ENCODE data around the gene ZBTB40. TPM values are rescaled to one million over a fixed set of nuclear protein-coding genes. Genes with fewer than 3 reads are reported as not detected.
A peak's percentile ranks its signal among the peaks of the same experiment; 100 is the strongest.

The ZBTB40 gene
- total RNA-seq, 4 donors from 2014 or later, result 13.8 to 21.1 (median 18.4) TPM

GRCh38 chr1:22533244-22533895 is 81.7 kb downstream of the ZBTB40 start:
- intact Hi-C loops (cut with DNase I), result no loop called here
- Histone ChIP-seq H3K4me1 (peaks cover 19 to 36% (median 31%) of the 10 kb centered on the region in 4 donors), H3K27me3 (no peaks in the 10 kb centered on the region), H3K27ac (replicated peaks in 1 of 4) (no peak overlapping the region), H3K36me3 (peaks cover 0 to 11% (median 5%) of the 10 kb centered on the region in 4 donors), H3K4me3 (no peak overlapping the region), H3K9me3 (no peaks in the 10 kb centered on the region)
- TF ChIP-seq CTCF (IDR thresholded peaks at IDR 0.05) (no peak), POLR2A (IDR thresholded peaks at IDR 0.05; ENCODE audit: low read depth) (no peak), POLR2AphosphoS5 (IDR thresholded peaks at IDR 0.05) (no peak), EP300 (IDR thresholded peaks at IDR 0.05) (no peak)
- no peak for DNase-seq (ENCODE audit: extremely low spot score)
- 89% methylated on average over 11 of the region's 11 CpGs for WGBS

GRCh38 chr1:22534951-22535350 is 83.3 kb downstream of the ZBTB40 start:
- Histone ChIP-seq H3K27me3 (no peaks in the 10 kb centered on the region), H3K27ac (replicated peaks in 1 of 4) (no peak overlapping the region), H3K4me1 (peaks cover 17 to 26% (median 24%) of the 10 kb centered on the region in 4 donors), H3K4me3 (no peak overlapping the region), H3K36me3 (peaks cover 0 to 6% (median 0%) of the 10 kb centered on the region in 4 donors), H3K9me3 (no peaks in the 10 kb centered on the region)
- intact Hi-C loops (cut with DNase I), result no loop called here
- 95% methylated on average over 3 of the region's 4 CpGs for WGBS
- TF ChIP-seq CTCF (IDR thresholded peaks at IDR 0.05) (no peak), POLR2A (IDR thresholded peaks at IDR 0.05; ENCODE audit: low read depth) (no peak), POLR2AphosphoS5 (IDR thresholded peaks at IDR 0.05) (no peak), EP300 (IDR thresholded peaks at IDR 0.05) (no peak)
- DNase-seq (ENCODE audit: extremely low spot score), result no peak

- Histone ChIP-seq H3K4me3 (no peak overlapping the region), H3K4me1 (peaks cover 13 to 22% (median 20%) of the 10 kb centered on the region in 4 donors), H3K36me3 (peaks cover 0 to 6% (median 0%) of the 10 kb centered on the region in 4 donors), H3K9me3 (no peaks in the 10 kb centered on the region), H3K27ac (replicated peaks in 1 of 4) (no peak overlapping the region), H3K27me3 (no peaks in the 10 kb centered on the region)
- intact Hi-C loops (cut with DNase I), result no loop called here
- TF ChIP-seq CTCF (IDR thresholded peaks at IDR 0.05) (no peak), EP300 (IDR thresholded peaks at IDR 0.05) (no peak), POLR2AphosphoS5 (IDR thresholded peaks at IDR 0.05) (no peak), POLR2A (IDR thresholded peaks at IDR 0.05; ENCODE audit: low read depth) (no peak)
- no peak for DNase-seq (ENCODE audit: extremely low spot score)
- 100% methylated on average over 3 of the region's 6 CpGs for WGBS
Observed at GRCh38 chr1:22535399-22535798, 83.7 kb downstream of the ZBTB40 start.

- intact Hi-C loops (cut with DNase I), result no loop called here
- DNase-seq (ENCODE audit: extremely low spot score), result no peak
- Histone ChIP-seq H3K4me3 (no peak overlapping the region), H3K36me3 (peaks cover 0 to 6% (median 0%) of the 10 kb centered on the region in 4 donors), H3K9me3 (no peaks in the 10 kb centered on the region), H3K4me1 (peaks cover 4 to 11% (median 9%) of the 10 kb centered on the region in 4 donors), H3K27ac (replicated peaks in 1 of 4) (no peak overlapping the region), H3K27me3 (no peaks in the 10 kb centered on the region)
- 69% methylated on average over 4 of the region's 7 CpGs for WGBS
- TF ChIP-seq EP300 (IDR thresholded peaks at IDR 0.05) (no peak), POLR2AphosphoS5 (IDR thresholded peaks at IDR 0.05) (peak in 1 of 2 donors; percentile 7)
Observed at GRCh38 chr1:22536506-22536905, 84.9 kb downstream of the ZBTB40 start.

GRCh38 chr1:22537441-22538139 is 85.9 kb downstream of the ZBTB40 start:
- Histone ChIP-seq H3K27ac (replicated peaks in 1 of 4) (no peak overlapping the region), H3K9me3 (no peaks in the 10 kb centered on the region), H3K4me3 (no peak overlapping the region), H3K27me3 (no peaks in the 10 kb centered on the region), H3K36me3 (peaks cover 0 to 6% (median 0%) of the 10 kb centered on the region in 4 donors), H3K4me1 (no peaks in the 10 kb centered on the region)
- no peak for TF ChIP-seq POLR2AphosphoS5 (IDR thresholded peaks at IDR 0.05)
- no peak for TF ChIP-seq POLR2A (IDR thresholded peaks at IDR 0.05; ENCODE audit: low read depth)
- TF ChIP-seq EP300 (IDR thresholded peaks at IDR 0.05), result no peak
- TF ChIP-seq CTCF (IDR thresholded peaks at IDR 0.05), result no peak
- intact Hi-C loops (cut with DNase I), result no loop called here
- no peak for DNase-seq (ENCODE audit: extremely low spot score)
- 83% methylated on average over 13 of the region's 13 CpGs for WGBS

Data from esophagus muscularis mucosa (tissue), 4 donors.